ENCODE results near the gene MRPL40. TPM values are rescaled to one million over a fixed set of nuclear protein-coding genes. Genes with fewer than 3 reads are reported as not detected.

Gene MRPL40
- total RNA-seq, 1 donor from 2014 or later: 29.6 TPM

DNA sequence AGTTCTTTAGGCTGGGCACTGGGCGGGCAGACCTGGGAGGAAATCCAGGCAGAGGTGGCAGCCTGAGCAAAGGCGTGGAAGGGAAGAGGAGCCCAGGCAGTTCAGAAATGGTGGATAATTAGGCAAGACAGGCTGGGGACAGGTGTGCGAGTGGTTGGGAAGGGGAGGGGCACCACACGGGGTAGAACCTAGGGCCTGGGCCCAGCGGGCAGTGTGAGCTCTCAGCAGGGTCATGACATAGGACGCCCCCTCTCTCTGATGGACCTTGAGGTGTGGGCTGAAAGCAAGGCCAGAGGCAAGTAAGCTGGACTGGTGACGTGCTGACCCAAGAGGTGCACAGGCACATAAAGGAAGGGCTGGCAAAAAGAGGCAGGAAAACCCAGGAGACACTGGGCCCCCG is 39.9 kb downstream of the MRPL40 start:
- Mint-ChIP-seq H3K36me3 (ENCODE audit: unreplicated experiment) (peaks cover 40% of the 10 kb centered on the region), H3K4me1 (ENCODE audit: unreplicated experiment) (peaks cover 9% of the 10 kb centered on the region), H3K9me3 (ENCODE audit: unreplicated experiment) (no peaks in the 10 kb centered on the region), H3K27me3 (ENCODE audit: unreplicated experiment) (no peaks in the 10 kb centered on the region), H3K27ac (ENCODE audit: unreplicated experiment) (no peak overlapping the region), H3K4me3 (ENCODE audit: unreplicated experiment) (no peak overlapping the region)
- TF ChIP-seq, protein P1, sequence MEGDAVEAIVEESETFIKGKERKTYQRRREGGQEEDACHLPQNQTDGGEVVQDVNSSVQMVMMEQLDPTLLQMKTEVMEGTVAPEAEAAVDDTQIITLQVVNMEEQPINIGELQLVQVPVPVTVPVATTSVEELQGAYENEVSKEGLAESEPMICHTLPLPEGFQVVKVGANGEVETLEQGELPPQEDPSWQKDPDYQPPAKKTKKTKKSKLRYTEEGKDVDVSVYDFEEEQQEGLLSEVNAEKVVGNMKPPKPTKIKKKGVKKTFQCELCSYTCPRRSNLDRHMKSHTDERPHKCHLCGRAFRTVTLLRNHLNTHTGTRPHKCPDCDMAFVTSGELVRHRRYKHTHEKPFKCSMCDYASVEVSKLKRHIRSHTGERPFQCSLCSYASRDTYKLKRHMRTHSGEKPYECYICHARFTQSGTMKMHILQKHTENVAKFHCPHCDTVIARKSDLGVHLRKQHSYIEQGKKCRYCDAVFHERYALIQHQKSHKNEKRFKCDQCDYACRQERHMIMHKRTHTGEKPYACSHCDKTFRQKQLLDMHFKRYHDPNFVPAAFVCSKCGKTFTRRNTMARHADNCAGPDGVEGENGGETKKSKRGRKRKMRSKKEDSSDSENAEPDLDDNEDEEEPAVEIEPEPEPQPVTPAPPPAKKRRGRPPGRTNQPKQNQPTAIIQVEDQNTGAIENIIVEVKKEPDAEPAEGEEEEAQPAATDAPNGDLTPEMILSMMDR (IDR thresholded peaks at IDR 0.05): no peak
- no peak for DNase-seq (ENCODE audit: extremely low spot score, unreplicated experiment)

DNA sequence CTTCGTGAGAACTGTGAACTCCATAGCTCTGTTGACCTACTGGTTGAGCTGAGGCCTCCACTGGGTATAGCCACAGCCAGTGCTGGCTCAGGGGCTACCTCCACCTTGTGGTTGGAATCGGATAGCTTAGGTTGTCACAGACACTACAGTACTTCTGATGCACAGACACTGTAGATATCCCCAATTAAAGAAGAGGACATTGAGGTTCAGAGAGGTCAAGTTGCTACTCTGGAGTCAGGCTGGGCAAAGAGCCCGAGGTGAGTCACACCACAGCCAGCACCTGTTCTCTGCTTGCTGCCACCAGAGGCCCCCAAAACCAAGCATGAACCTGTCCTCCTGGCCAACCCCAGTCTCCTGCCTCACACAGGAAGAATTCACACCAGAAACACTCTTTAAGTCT is 41.2 kb downstream of the MRPL40 start:
- peaks cover 32% of the 10 kb centered on the region for H3K36me3 Mint-ChIP-seq (ENCODE audit: unreplicated experiment)
- H3K9me3 Mint-ChIP-seq (ENCODE audit: unreplicated experiment): no peaks in the 10 kb centered on the region
- no peak overlapping the region for H3K4me3 Mint-ChIP-seq (ENCODE audit: unreplicated experiment)
- DNase-seq (ENCODE audit: extremely low spot score, unreplicated experiment): no peak
- no peaks in the 10 kb centered on the region for H3K27me3 Mint-ChIP-seq (ENCODE audit: unreplicated experiment)
- peaks cover 19% of the 10 kb centered on the region for H3K4me1 Mint-ChIP-seq (ENCODE audit: unreplicated experiment)
- H3K27ac Mint-ChIP-seq (ENCODE audit: unreplicated experiment): no peak overlapping the region
- TF ChIP-seq, protein P1 (IDR thresholded peaks at IDR 0.05): no peak

DNA sequence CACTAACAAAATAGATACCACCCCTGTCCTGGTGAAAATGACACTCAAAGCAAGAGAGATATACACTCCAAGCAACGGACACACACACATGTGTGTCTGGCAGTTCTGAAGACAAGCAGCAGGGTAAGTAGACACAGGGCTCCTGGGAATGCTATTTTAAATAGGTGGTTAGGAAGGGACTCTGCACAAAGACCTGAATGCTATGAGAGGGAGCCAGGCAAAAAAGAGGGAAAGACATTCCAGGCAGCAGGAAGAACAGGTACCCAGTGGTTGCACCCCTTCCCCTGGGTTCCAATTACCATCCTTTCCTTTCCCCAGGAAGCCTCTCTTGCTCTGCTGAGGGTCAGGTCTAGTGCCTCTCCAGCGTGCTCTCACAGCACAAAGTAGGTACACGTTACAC is 43.7 kb downstream of the MRPL40 start:
- H3K27ac Mint-ChIP-seq (ENCODE audit: unreplicated experiment): no peak overlapping the region
- TF ChIP-seq, protein P1 (IDR thresholded peaks at IDR 0.05): no peak
- H3K9me3 Mint-ChIP-seq (ENCODE audit: unreplicated experiment): no peaks in the 10 kb centered on the region
- H3K4me3 Mint-ChIP-seq (ENCODE audit: unreplicated experiment): no peak overlapping the region
- H3K36me3 Mint-ChIP-seq (ENCODE audit: unreplicated experiment): peaks cover 23% of the 10 kb centered on the region
- no peak for DNase-seq (ENCODE audit: extremely low spot score, unreplicated experiment)
- no peaks in the 10 kb centered on the region for H3K27me3 Mint-ChIP-seq (ENCODE audit: unreplicated experiment)
- peaks cover 29% of the 10 kb centered on the region for H3K4me1 Mint-ChIP-seq (ENCODE audit: unreplicated experiment)

DNA sequence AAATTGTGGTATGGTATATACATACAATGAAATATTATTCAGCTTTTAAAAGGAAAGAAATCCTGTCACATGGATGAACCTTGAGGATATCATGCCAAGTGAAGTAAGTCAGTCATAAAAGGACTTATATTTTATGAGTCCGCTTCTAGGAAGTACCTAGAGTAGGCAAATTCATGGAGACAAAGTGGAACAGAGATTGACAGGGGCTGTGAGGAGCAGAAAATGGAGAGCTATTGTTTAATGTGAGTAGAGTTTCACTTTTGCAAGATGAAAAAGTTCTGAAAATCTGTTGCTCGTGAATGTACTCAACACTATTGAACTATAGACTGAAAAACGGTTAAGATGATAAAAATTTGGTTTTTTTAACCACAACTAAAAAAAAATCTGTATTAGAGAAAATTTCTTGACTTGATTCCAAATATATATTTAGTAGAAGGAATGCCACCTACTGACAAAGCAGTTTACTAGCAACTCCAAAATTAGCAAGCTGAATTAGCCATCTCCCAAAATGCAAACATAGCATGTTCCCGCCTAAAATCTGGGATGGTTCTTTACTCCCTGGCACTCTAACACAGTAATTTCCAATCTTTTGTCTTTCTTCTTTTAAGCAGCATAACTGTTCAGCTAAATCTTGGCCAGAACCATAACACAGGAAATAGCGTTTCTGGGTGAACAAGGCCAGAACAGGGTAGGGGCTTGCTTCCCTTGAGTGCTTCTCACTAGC is 45.1 kb downstream of the MRPL40 start:
- TF ChIP-seq, protein P1 (IDR thresholded peaks at IDR 0.05): peak; percentile 41
- Mint-ChIP-seq H3K27me3 (ENCODE audit: unreplicated experiment) (no peaks in the 10 kb centered on the region), H3K9me3 (ENCODE audit: unreplicated experiment) (no peaks in the 10 kb centered on the region), H3K36me3 (ENCODE audit: unreplicated experiment) (peaks cover 13% of the 10 kb centered on the region), H3K4me1 (ENCODE audit: unreplicated experiment) (peaks cover 29% of the 10 kb centered on the region), H3K4me3 (ENCODE audit: unreplicated experiment) (peak overlapping the region; percentile 91), H3K27ac (ENCODE audit: unreplicated experiment) (peak overlapping the region; percentile 99)
- no peak for DNase-seq (ENCODE audit: extremely low spot score, unreplicated experiment)

DNA sequence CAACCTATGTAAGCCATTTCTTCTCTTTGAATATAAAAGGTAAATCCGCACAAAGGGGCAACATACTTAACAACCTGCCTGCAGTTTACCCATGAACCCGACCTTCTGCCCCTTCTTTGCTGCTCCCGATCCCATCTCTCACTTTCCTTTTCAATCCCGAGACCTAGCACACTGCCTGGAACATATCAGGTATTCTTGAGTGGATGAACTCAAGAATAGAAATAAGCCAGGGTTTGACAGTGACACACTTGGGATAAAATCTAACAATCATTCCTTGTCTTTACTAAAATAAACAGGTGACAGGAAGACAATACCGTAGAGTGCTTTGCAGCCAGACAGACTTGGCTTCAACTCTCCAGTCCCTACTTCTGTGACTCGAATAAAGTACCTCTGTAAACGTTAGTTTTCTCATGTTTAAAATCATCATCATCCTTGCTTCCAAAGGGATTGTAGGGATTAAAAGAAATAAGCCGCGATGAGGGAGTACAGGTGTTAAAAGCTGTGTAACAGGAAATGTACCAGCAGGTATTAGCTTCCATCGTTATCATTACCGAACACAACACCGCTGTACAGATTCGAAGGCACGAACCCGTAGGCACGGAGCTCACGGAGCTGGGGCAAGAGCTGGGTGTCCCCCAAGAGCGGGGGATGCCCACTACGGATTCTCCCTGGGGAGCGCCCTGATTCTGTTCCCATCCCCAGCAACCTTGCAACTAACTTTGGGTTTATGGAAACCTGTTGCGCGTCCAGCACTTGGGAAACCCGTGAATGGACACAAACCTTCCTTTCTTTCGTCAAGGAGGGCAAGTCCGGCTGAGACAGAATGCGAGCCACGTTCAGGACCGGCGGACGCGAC is 45.9 kb downstream of the MRPL40 start:
- Mint-ChIP-seq H3K36me3 (ENCODE audit: unreplicated experiment) (peaks cover 11% of the 10 kb centered on the region), H3K27me3 (ENCODE audit: unreplicated experiment) (no peaks in the 10 kb centered on the region), H3K27ac (ENCODE audit: unreplicated experiment) (peak overlapping the region; percentile 99), H3K9me3 (ENCODE audit: unreplicated experiment) (no peaks in the 10 kb centered on the region), H3K4me1 (ENCODE audit: unreplicated experiment) (peaks cover 29% of the 10 kb centered on the region), H3K4me3 (ENCODE audit: unreplicated experiment) (peak overlapping the region; percentile 91)
- no peak for DNase-seq (ENCODE audit: extremely low spot score, unreplicated experiment)
- TF ChIP-seq, protein P1 (IDR thresholded peaks at IDR 0.05): no peak
